Panc1 (cell line): ENCODE data around the gene FAM47C. TPM values are rescaled to one million over a fixed set of nuclear protein-coding genes. Genes with fewer than 3 reads are reported as not detected.
"Not testable (repeated sequence)": the region's sequence is repeated elsewhere in the genome, so short reads cannot be mapped to it uniquely, and the experiment has no call there.

Experiments used
- ATAC-seq: fragments of 200-7000 bp; cut with Tn5 transposase; 2 replicates; pipeline ENCODE4 v1.9.1; 2020; ENCODE audit warnings: mild to moderate bottlenecking, moderate library complexity
- BruUV-seq: library from RNA; stranded (reverse); fragments of 400-500 nt; replicated peaks from 2 replicates; lab custom pipeline; 2021; lab: Mats Ljungman, UMichigan
- CTCF ChIA-PET: fragments of 300-600 bp; sonication (Branson Sonifier 250); formaldehyde crosslinking; loops from one replicate; lab custom pipeline; 2022; ENCODE audit warnings: antibody characterized with exemption; lab: Charles Lee
- POLR2A ChIA-PET: fragments of 300-600 bp; sonication (Branson Sonifier 250); formaldehyde crosslinking; loops from one replicate; lab custom pipeline; 2022; ENCODE audit warnings: antibody characterized with exemption; lab: Charles Lee
- DNase-seq: peaks from one replicate; pipeline ENCODE4 v3.0.0-alpha.2; 2010; ENCODE audit warnings: low read depth, low spot score
- H3K27ac ChIP-seq: 2 replicates; pipeline ENCODE4 v1.5.1; 2011; ENCODE audit warnings: mild to moderate bottlenecking, low read length, inconsistent platforms
- H3K27me3 ChIP-seq: fragments of 200-500 bp; sonication (Bioruptor generic); 2 replicates; pipeline ENCODE4 v1.6.0; 2014; ENCODE audit warnings: low read length, inconsistent platforms; ENCODE audit not compliant: control insufficient read depth, insufficient read depth
- H3K36me3 ChIP-seq: fragments of 200-500 bp; sonication (Bioruptor generic); 2 replicates; pipeline ENCODE4 v1.5.1; 2014; ENCODE audit warnings: inconsistent platforms, mild to moderate bottlenecking, low read length, moderate library complexity; ENCODE audit not compliant: control insufficient read depth, insufficient read depth
- H3K4me1 ChIP-seq: 2 replicates; pipeline ENCODE4 v1.5.1; 2011; ENCODE audit warnings: inconsistent platforms, mild to moderate bottlenecking, low read length, moderate library complexity; ENCODE audit not compliant: control insufficient read depth, insufficient read depth
- H3K4me3 ChIP-seq, 2 experiments: 2 replicates each; pipeline ENCODE4 v1.5.1; 2011 to 2012; ENCODE audit warnings: low read depth in 2 of 2, low read length in 2 of 2, mild to moderate bottlenecking in 2 of 2, inconsistent platforms in 1 of 2, moderate library complexity in 1 of 2
- H3K9me3 ChIP-seq: fragments of 200-500 bp; sonication (Bioruptor generic); 2 replicates; pipeline ENCODE4 v1.5.1; 2014; ENCODE audit warnings: low read depth, mild to moderate bottlenecking, inconsistent platforms, low read length, moderate library complexity; ENCODE audit not compliant: control insufficient read depth, insufficient read depth
- POLR2AphosphoS5 ChIP-seq: IDR thresholded peaks from 2 replicates; pipeline ENCODE4 v1.6.1; 2012; ENCODE audit warnings: mild to moderate bottlenecking, low read depth, low read length, moderate library complexity
- SIN3A ChIP-seq: IDR thresholded peaks from 2 replicates; pipeline ENCODE4 v1.6.1; 2012; ENCODE audit warnings: low read depth, mild to moderate bottlenecking, low read length, moderate library complexity, borderline replicate concordance; ENCODE audit not compliant: insufficient read depth
- TCF7L2 ChIP-seq: IDR thresholded peaks from 2 replicates; pipeline ENCODE4 v1.6.1; 2011; ENCODE audit warnings: mild to moderate bottlenecking, low read depth, low read length, inconsistent platforms
- in situ Hi-C: cut with HindIII; loops from 2 replicates; pipeline ENCODE4 v1.10.0; 2016; ENCODE audit warnings: low sequenced_read_pairs, low pct_unique_long_range_greater_than_20kb
- intact Hi-C: fragments of 100-400 bp; cut with micrococcal nuclease; formaldehyde crosslinking; loops from one replicate; pipeline ENCODE4 v1.10.0; 2022; ENCODE audit not compliant: unreplicated experiment
- total RNA-seq: library from RNA; stranded (reverse); gene quantifications from one replicate; pipeline ENCODE4 v1.2.1, GENCODE V29; 2021; ENCODE audit not compliant: unreplicated experiment
- TF ChIP-seq, protein P1 (sequence below): fragments of 450-650 bp; IDR thresholded peaks from 2 replicates; pipeline ENCODE4 v1.5.1; 2017; ENCODE audit warnings: mild to moderate bottlenecking
- TF ChIP-seq, protein P2 (sequence below), 2 experiments: IDR thresholded peaks; 2 replicates each; pipeline ENCODE4 v1.6.1; 2011 to 2012; ENCODE audit warnings: low read depth in 2 of 2, control low read depth in 1 of 2, low read length in 1 of 2, mild to moderate bottlenecking in 1 of 2, moderate library complexity in 1 of 2; ENCODE audit not compliant: insufficient read depth in 1 of 2

Gene FAM47C
- total RNA-seq, 1 experiment from 2014 or later = not detected

DNA sequence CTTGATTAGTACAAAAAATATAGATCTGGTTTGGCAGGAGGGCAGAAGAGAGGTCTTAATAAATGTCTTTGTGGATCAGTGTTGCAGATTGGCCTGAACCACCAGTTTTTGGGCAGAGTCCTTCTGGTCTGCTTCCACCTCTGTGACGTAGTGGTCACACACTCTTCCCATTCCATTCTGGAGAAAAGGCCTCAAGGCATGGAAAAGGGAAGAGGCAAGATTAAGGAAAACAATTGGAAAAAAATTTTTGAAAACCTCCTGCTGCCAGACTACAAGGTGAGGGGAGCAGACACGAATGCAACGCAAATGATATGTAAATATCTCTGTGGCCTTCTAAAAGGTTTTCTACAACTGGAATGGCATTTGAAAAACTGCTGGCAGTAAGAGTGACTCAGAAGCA lies 24.3 kb upstream of the FAM47C start:
- intact Hi-C loops = no loop called here
- BruUV-seq = no TSS peak
- no peak for ATAC-seq
- no peak for DNase-seq
- in situ Hi-C loops = no loop called here
- no peaks in the 10 kb centered on the region for H3K9me3 ChIP-seq
- no peaks in the 10 kb centered on the region for H3K36me3 ChIP-seq
- CTCF ChIA-PET = no interaction called here
- H3K27ac ChIP-seq = no peak overlapping the region
- H3K4me1 ChIP-seq = no peaks in the 10 kb centered on the region
- POLR2A ChIA-PET = no interaction called here
- H3K27me3 ChIP-seq = no peaks in the 10 kb centered on the region
- no peak overlapping the region for H3K4me3 ChIP-seq
- TF ChIP-seq POLR2AphosphoS5 (no peak), TCF7L2 (no peak), SIN3A (no peak)
- TF ChIP-seq, protein P1, sequence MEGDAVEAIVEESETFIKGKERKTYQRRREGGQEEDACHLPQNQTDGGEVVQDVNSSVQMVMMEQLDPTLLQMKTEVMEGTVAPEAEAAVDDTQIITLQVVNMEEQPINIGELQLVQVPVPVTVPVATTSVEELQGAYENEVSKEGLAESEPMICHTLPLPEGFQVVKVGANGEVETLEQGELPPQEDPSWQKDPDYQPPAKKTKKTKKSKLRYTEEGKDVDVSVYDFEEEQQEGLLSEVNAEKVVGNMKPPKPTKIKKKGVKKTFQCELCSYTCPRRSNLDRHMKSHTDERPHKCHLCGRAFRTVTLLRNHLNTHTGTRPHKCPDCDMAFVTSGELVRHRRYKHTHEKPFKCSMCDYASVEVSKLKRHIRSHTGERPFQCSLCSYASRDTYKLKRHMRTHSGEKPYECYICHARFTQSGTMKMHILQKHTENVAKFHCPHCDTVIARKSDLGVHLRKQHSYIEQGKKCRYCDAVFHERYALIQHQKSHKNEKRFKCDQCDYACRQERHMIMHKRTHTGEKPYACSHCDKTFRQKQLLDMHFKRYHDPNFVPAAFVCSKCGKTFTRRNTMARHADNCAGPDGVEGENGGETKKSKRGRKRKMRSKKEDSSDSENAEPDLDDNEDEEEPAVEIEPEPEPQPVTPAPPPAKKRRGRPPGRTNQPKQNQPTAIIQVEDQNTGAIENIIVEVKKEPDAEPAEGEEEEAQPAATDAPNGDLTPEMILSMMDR = no peak
- TF ChIP-seq, protein P2, sequence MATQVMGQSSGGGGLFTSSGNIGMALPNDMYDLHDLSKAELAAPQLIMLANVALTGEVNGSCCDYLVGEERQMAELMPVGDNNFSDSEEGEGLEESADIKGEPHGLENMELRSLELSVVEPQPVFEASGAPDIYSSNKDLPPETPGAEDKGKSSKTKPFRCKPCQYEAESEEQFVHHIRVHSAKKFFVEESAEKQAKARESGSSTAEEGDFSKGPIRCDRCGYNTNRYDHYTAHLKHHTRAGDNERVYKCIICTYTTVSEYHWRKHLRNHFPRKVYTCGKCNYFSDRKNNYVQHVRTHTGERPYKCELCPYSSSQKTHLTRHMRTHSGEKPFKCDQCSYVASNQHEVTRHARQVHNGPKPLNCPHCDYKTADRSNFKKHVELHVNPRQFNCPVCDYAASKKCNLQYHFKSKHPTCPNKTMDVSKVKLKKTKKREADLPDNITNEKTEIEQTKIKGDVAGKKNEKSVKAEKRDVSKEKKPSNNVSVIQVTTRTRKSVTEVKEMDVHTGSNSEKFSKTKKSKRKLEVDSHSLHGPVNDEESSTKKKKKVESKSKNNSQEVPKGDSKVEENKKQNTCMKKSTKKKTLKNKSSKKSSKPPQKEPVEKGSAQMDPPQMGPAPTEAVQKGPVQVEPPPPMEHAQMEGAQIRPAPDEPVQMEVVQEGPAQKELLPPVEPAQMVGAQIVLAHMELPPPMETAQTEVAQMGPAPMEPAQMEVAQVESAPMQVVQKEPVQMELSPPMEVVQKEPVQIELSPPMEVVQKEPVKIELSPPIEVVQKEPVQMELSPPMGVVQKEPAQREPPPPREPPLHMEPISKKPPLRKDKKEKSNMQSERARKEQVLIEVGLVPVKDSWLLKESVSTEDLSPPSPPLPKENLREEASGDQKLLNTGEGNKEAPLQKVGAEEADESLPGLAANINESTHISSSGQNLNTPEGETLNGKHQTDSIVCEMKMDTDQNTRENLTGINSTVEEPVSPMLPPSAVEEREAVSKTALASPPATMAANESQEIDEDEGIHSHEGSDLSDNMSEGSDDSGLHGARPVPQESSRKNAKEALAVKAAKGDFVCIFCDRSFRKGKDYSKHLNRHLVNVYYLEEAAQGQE (IDR thresholded peaks at IDR 0.05; ENCODE audit: insufficient read depth in 1 of 2, low read depth in 2 of 2, low read length in 1 of 2) = no peak

DNA sequence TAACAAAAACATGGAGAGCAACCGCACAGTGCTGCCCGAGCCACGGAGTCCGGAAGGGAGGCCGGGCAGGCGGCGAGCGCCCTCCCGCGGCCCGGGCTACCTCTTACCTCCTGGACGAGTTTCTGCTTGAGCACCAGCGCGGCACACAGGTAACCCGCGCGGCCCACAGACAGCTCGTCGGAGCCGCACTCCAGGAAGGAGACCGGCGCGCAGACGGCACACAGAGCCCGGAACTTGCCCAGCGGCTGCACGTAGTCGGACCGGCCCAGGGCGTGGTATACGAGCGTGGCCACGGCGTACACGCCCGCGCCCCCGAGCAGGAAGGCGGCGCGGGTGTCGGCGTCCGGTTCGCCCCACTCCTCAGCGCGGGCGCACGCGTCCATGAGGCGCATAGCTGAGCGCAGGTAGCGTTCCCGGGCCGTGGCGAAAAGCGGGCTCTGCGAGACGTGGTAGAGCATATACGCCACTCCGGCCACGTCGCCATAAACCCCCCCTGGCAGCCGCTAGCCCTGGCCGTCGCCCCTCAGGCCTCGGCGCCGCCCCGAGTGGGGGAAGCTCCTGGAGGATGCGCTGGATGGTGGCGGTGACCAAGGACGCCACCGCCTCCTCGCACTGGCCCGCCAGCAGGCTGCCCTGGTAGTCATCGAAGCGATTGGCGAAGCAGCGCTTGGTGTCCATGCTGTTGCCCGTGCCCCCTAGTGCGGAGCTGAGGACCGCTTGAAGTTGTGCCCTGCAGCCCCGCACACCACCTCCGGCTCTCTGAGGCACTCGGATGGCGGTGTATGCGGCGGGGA lies 22.6 kb upstream of the FAM47C start:
- in situ Hi-C loops, H3K4me1 ChIP-seq, POLR2A ChIA-PET, H3K9me3 ChIP-seq, H3K27me3 ChIP-seq, BruUV-seq, CTCF ChIA-PET, intact Hi-C loops, DNase-seq, H3K36me3 ChIP-seq, H3K27ac ChIP-seq: not testable (repeated sequence)
- TF ChIP-seq, protein P1 = peak; percentile 41
- ATAC-seq = 0 out of 2 replicates have a peak, but pooled peaks have one; percentile 51
- peak overlapping the region in 1 of 2 experiments; percentile 6; a peak in 1 of 4 replicates for H3K4me3 ChIP-seq
